Osteocyte (in vitro differentiated cells): ENCODE data around the gene CYTH3. TPM values are rescaled to one million over a fixed set of nuclear protein-coding genes. Genes with fewer than 3 reads are reported as not detected.

Experiments used
- DNase-seq: peaks from one replicate; pipeline ENCODE4 v3.0.0; 2021; ENCODE audit warnings: mixed read lengths; ENCODE audit not compliant: unreplicated experiment; ENCODE audit errors: extremely low spot score
- H3K27ac Mint-ChIP-seq: one replicate; pipeline ENCODE4 v1.8.0; 2021; ENCODE audit warnings: mild to moderate bottlenecking, mixed read lengths; ENCODE audit not compliant: unreplicated experiment
- H3K27me3 Mint-ChIP-seq: one replicate; pipeline ENCODE4 v1.8.0; 2021; ENCODE audit warnings: mixed read lengths; ENCODE audit not compliant: unreplicated experiment
- H3K36me3 Mint-ChIP-seq: one replicate; pipeline ENCODE4 v1.8.0; 2021; ENCODE audit warnings: mixed read lengths; ENCODE audit not compliant: unreplicated experiment
- H3K4me1 Mint-ChIP-seq: one replicate; pipeline ENCODE4 v1.8.0; 2021; ENCODE audit warnings: mixed read lengths; ENCODE audit not compliant: unreplicated experiment
- H3K4me3 Mint-ChIP-seq: one replicate; pipeline ENCODE4 v1.8.0; 2021; ENCODE audit warnings: mild to moderate bottlenecking, moderate library complexity, mixed read lengths; ENCODE audit not compliant: unreplicated experiment
- H3K9me3 Mint-ChIP-seq: one replicate; pipeline ENCODE4 v1.8.0; 2021; ENCODE audit warnings: mixed read lengths; ENCODE audit not compliant: unreplicated experiment
- total RNA-seq: library from RNA; stranded (reverse); gene quantifications from 2 replicates; pipeline ENCODE4 v1.2.1, GENCODE V29; 2021
- TF ChIP-seq, protein P1 (sequence below): fragments of 200-600 bp; sonication (generic); IDR thresholded peaks from 2 replicates; pipeline ENCODE4 v1.5.0; 2021; ENCODE audit warnings: antibody characterized with exemption, mild to moderate bottlenecking, moderate library complexity

The CYTH3 gene
- total RNA-seq, 1 donor from 2014 or later: 63.9 TPM

DNA sequence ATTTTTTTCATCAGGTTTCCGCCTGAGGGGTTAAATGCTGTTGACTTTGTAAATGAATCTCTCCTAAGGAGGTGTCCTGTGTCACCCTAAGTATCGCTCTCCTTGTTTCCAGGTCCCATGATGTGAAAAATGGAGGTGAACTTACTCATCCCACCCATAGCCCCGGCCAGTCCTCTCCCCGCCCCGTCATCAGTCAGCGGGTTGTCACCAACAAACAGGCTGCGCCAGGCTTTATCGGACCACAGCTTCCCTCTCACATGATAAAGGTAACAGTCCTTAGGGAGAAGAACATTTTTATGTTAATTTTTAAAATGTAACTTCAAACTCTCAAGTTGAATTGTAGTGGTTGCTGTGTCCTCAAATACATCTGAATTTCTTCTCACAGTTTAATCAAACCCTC is 124.8 kb downstream of the CYTH3 start:
- H3K36me3 Mint-ChIP-seq: peaks cover 69% of the 10 kb centered on the region
- DNase-seq: no peak
- no peak overlapping the region for H3K27ac Mint-ChIP-seq
- no peak overlapping the region for H3K4me3 Mint-ChIP-seq
- H3K9me3 Mint-ChIP-seq: no peaks in the 10 kb centered on the region
- H3K4me1 Mint-ChIP-seq: no peaks in the 10 kb centered on the region
- TF ChIP-seq, protein P1, sequence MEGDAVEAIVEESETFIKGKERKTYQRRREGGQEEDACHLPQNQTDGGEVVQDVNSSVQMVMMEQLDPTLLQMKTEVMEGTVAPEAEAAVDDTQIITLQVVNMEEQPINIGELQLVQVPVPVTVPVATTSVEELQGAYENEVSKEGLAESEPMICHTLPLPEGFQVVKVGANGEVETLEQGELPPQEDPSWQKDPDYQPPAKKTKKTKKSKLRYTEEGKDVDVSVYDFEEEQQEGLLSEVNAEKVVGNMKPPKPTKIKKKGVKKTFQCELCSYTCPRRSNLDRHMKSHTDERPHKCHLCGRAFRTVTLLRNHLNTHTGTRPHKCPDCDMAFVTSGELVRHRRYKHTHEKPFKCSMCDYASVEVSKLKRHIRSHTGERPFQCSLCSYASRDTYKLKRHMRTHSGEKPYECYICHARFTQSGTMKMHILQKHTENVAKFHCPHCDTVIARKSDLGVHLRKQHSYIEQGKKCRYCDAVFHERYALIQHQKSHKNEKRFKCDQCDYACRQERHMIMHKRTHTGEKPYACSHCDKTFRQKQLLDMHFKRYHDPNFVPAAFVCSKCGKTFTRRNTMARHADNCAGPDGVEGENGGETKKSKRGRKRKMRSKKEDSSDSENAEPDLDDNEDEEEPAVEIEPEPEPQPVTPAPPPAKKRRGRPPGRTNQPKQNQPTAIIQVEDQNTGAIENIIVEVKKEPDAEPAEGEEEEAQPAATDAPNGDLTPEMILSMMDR: no peak
- H3K27me3 Mint-ChIP-seq: no peaks in the 10 kb centered on the region

GRCh38 chr7:6146666-6147065 is 125.8 kb downstream of the CYTH3 start:
- Mint-ChIP-seq H3K9me3 (no peaks in the 10 kb centered on the region), H3K27me3 (no peaks in the 10 kb centered on the region), H3K27ac (no peak overlapping the region), H3K36me3 (peaks cover 67% of the 10 kb centered on the region), H3K4me1 (no peaks in the 10 kb centered on the region), H3K4me3 (no peak overlapping the region)
- TF ChIP-seq, protein P1: no peak
- DNase-seq: no peak

DNA sequence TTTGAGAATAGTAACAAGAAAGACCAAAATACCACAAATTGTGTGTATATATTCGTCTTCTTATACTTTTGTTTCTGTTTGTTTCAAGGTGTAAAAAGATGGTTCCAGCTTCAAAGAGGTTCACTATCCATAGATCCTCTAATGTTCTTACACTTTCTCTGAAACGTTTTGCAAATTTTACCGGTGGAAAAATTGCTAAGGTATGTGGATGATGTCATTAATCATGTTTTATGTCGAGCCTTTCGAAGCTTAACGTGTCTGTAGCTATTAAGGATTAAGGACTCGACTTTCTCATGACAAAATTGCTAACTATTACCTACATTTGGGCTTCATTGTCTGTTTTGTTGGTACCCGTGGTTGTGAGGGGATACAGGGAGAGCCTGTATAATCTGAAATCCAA is 128.4 kb downstream of the CYTH3 start:
- H3K9me3 Mint-ChIP-seq: no peaks in the 10 kb centered on the region
- H3K27me3 Mint-ChIP-seq: no peaks in the 10 kb centered on the region
- no peak overlapping the region for H3K4me3 Mint-ChIP-seq
- H3K4me1 Mint-ChIP-seq: no peaks in the 10 kb centered on the region
- DNase-seq: no peak
- no peak overlapping the region for H3K27ac Mint-ChIP-seq
- TF ChIP-seq, protein P1: no peak
- peaks cover 61% of the 10 kb centered on the region for H3K36me3 Mint-ChIP-seq

DNA sequence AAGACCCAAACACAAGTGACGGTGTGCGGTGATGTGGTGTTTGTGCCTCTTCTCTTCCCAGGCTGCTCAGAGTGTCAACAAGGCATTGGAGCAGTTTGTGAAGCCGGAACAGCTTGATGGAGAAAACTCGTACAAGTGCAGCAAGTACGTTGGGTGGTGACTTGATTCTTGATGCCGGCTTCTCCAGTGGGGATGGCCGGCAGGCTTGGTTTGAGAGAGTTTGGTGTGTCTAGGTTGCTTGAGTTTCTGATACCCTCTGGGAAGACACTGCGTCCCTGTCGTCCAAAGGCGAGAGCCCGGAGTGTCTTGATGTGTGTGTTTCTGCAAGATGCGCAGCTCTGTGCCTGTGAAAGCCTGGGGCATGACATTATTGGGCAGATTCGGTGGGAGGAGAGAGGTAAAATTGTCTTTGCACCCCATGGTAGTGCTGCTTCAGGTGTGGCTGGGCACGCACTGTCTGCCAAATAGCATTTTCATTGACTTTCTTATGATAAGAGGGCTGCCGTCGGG is 129.5 kb downstream of the CYTH3 start:
- no peaks in the 10 kb centered on the region for H3K27me3 Mint-ChIP-seq
- peak; percentile 66 for DNase-seq
- H3K27ac Mint-ChIP-seq: no peak overlapping the region
- H3K9me3 Mint-ChIP-seq: no peaks in the 10 kb centered on the region
- H3K4me1 Mint-ChIP-seq: no peaks in the 10 kb centered on the region
- peaks cover 53% of the 10 kb centered on the region for H3K36me3 Mint-ChIP-seq
- no peak overlapping the region for H3K4me3 Mint-ChIP-seq
- TF ChIP-seq, protein P1: no peak

GRCh38 chr7:6139189-6139996 is 133.0 kb downstream of the CYTH3 start:
- TF ChIP-seq, protein P1: no peak
- Mint-ChIP-seq H3K27me3 (no peaks in the 10 kb centered on the region), H3K4me1 (no peaks in the 10 kb centered on the region)

More at GRCh38 chr7:6139189-6139996, 133.0 kb downstream of the CYTH3 start:
- no peak for DNase-seq
- H3K36me3 Mint-ChIP-seq: peaks cover 36% of the 10 kb centered on the region
- no peak overlapping the region for H3K4me3 Mint-ChIP-seq
- H3K9me3 Mint-ChIP-seq: no peaks in the 10 kb centered on the region
- no peak overlapping the region for H3K27ac Mint-ChIP-seq
